Measurements from ENCODE around the gene ZNF701. TPM values are rescaled to one million over a fixed set of nuclear protein-coding genes. Genes with fewer than 3 reads are reported as not detected.
A peak's percentile ranks its signal among the peaks of the same experiment; 100 is the strongest.
"Not testable (repeated sequence)": the region's sequence is repeated elsewhere in the genome, so short reads cannot be mapped to it uniquely, and the experiment has no call there.

The ZNF701 gene
- total and polyA plus RNA-seq, 2 donors (not counting 1 experiment from before 2014, with no cell fraction given) = 5.7 to 18.8 TPM

- H3K36me3 ChIP-seq (ENCODE audit: control insufficient read depth, insufficient read depth, low read length) = no peaks in the 10 kb centered on the region
- H3K27me3 ChIP-seq (ENCODE audit: control insufficient read depth, insufficient read depth, low read length) = no peaks in the 10 kb centered on the region
- no peak overlapping the region for H3K4me2 ChIP-seq (ENCODE audit: extremely low read depth, insufficient read depth, low read length)
- no peak overlapping the region for H3K27ac ChIP-seq (ENCODE audit: insufficient read depth, low read length)
- H2AFZ ChIP-seq (ENCODE audit: low read length) = no peak overlapping the region
- H3K4me1 ChIP-seq (ENCODE audit: control insufficient read depth, extremely low read depth, insufficient read depth, low read length) = no peaks in the 10 kb centered on the region
- no peak for DNase-seq (ENCODE audit: low read depth in 2 of 2)
- H3K9me3 ChIP-seq (ENCODE audit: control insufficient read depth, insufficient read depth, low read depth, low read length) = no peaks in the 10 kb centered on the region
- no peak overlapping the region for H3K9ac ChIP-seq (ENCODE audit: insufficient read depth, low read length)
- TF ChIP-seq EZH2 (IDR thresholded peaks at IDR 0.05; ENCODE audit: low read length, missing control alignments) = no peak
- no peak for TF ChIP-seq CTCF (conservative IDR thresholded peaks at IDR 0.05 in 1 of 2, IDR thresholded peaks at IDR 0.05 in 1 of 2; ENCODE audit: low read depth in 1 of 2, low read length in 2 of 2)
- no peaks in the 10 kb centered on the region for H4K20me1 ChIP-seq (ENCODE audit: control insufficient read depth, extremely low read depth, insufficient read depth, low read length)
- no peaks in the 10 kb centered on the region for H3K79me2 ChIP-seq (ENCODE audit: control insufficient read depth, insufficient read depth, low read length)
- no peak overlapping the region for H3K4me3 ChIP-seq (replicated peaks in 1 of 4; ENCODE audit: control extremely low read depth in 1 of 4, insufficient read depth in 1 of 4, low read depth in 3 of 4, low read length in 4 of 4)
Measured at GRCh38 chr19:52533901-52534300, 36.2 kb upstream of the ZNF701 start.

DNA sequence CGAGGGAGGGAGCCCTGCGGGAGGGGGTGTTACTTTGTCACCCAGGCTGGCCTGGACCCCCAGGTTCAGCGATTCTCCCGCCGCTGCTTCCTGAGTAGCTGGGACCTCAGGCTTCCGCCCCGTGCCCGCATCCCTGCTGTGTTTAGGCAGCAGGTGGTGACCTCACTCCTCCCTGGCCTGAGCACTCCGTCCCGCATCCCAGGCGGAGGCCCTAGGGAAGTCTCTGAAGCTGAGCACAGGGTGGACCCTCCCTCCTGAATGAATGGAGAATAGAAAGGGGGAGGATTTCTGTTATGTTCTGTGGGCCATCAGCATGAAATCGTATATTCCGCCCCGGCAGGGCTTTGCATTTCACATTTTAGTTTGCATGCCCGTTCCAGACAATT lies 34.7 kb upstream of the ZNF701 start:
- not testable (repeated sequence) for H3K9me3 ChIP-seq (ENCODE audit: control insufficient read depth, insufficient read depth, low read depth, low read length)

GRCh38 chr19:52535771-52536447 lies 34.2 kb upstream of the ZNF701 start:
- Histone ChIP-seq H3K9ac (ENCODE audit: insufficient read depth, low read length) (peak overlapping the region; percentile 58), H3K4me2 (ENCODE audit: extremely low read depth, insufficient read depth, low read length) (peak overlapping the region; percentile 88), H3K79me2 (ENCODE audit: control insufficient read depth, insufficient read depth, low read length) (no peaks in the 10 kb centered on the region), H3K9me3 (ENCODE audit: control insufficient read depth, insufficient read depth, low read depth, low read length) (no peaks in the 10 kb centered on the region), H4K20me1 (ENCODE audit: control insufficient read depth, extremely low read depth, insufficient read depth, low read length) (no peaks in the 10 kb centered on the region), H3K4me3 (replicated peaks in 1 of 4; ENCODE audit: control extremely low read depth in 1 of 4, insufficient read depth in 1 of 4, low read depth in 3 of 4, low read length in 4 of 4) (peak overlapping the region; percentile 67 to 76 (median 70)), H2AFZ (ENCODE audit: low read length) (peak overlapping the region; percentile 86), H3K27ac (ENCODE audit: insufficient read depth, low read length) (peak overlapping the region; percentile 68), H3K4me1 (ENCODE audit: control insufficient read depth, extremely low read depth, insufficient read depth, low read length) (no peaks in the 10 kb centered on the region), H3K27me3 (ENCODE audit: control insufficient read depth, insufficient read depth, low read length) (no peaks in the 10 kb centered on the region), H3K36me3 (ENCODE audit: control insufficient read depth, insufficient read depth, low read length) (peaks cover 1% of the 10 kb centered on the region)
- DNase-seq (ENCODE audit: low read depth in 2 of 2) = peak; percentile 71 to 80
- TF ChIP-seq CTCF (conservative IDR thresholded peaks at IDR 0.05 in 1 of 2, IDR thresholded peaks at IDR 0.05 in 1 of 2; ENCODE audit: low read depth in 1 of 2, low read length in 2 of 2) (peak in 1 of 2 donors; percentile 7), EZH2 (IDR thresholded peaks at IDR 0.05; ENCODE audit: low read length, missing control alignments) (no peak)

More for the DNA sequence above, 34.7 kb upstream of the ZNF701 start:
- DNase-seq (ENCODE audit: low read depth in 2 of 2); H3K27me3 ChIP-seq (ENCODE audit: control insufficient read depth, insufficient read depth, low read length); H3K79me2 ChIP-seq (ENCODE audit: control insufficient read depth, insufficient read depth, low read length); H3K36me3 ChIP-seq (ENCODE audit: control insufficient read depth, insufficient read depth, low read length); H4K20me1 ChIP-seq (ENCODE audit: control insufficient read depth, extremely low read depth, insufficient read depth, low read length); H3K4me1 ChIP-seq (ENCODE audit: control insufficient read depth, extremely low read depth, insufficient read depth, low read length); H3K9ac ChIP-seq (ENCODE audit: insufficient read depth, low read length); H3K27ac ChIP-seq (ENCODE audit: insufficient read depth, low read length): not testable (repeated sequence)
- peak overlapping the region; percentile 67 to 76 (median 70) for H3K4me3 ChIP-seq (replicated peaks in 1 of 4; ENCODE audit: control extremely low read depth in 1 of 4, insufficient read depth in 1 of 4, low read depth in 3 of 4, low read length in 4 of 4)
- H3K4me2 ChIP-seq (ENCODE audit: extremely low read depth, insufficient read depth, low read length) = peak overlapping the region; percentile 72
- peak overlapping the region; percentile 16 for H2AFZ ChIP-seq (ENCODE audit: low read length)

Data from fibroblast of lung (primary cell).